Left ventricle myocardium inferior (tissue), 1 donor: Measurements from ENCODE around the gene FARS2. TPM values are rescaled to one million over a fixed set of nuclear protein-coding genes. Genes with fewer than 3 reads are reported as not detected.

ENCODE experiments used
- DNase-seq: peaks from one replicate; pipeline ENCODE4 v3.0.0-alpha.2; 2020
- H3K27ac ChIP-seq: fragments of 200-600 bp; replicated peaks from 2 replicates; pipeline ENCODE4 v1.8.0; 2021
- H3K27me3 ChIP-seq: fragments of 200-600 bp; 2 replicates; pipeline ENCODE4 v1.8.0; 2021; ENCODE audit warnings: low read depth
- H3K36me3 ChIP-seq: fragments of 200-600 bp; 2 replicates; pipeline ENCODE4 v1.8.0; 2021
- H3K4me1 ChIP-seq: fragments of 200-600 bp; 2 replicates; pipeline ENCODE4 v1.8.0; 2021
- H3K4me3 ChIP-seq: fragments of 200-600 bp; 2 replicates; pipeline ENCODE4 v1.8.0; 2021; ENCODE audit warnings: mild to moderate bottlenecking, moderate library complexity
- H3K9me3 ChIP-seq: fragments of 200-600 bp; replicated peaks from 2 replicates; pipeline ENCODE4 v1.8.0; 2021
- intact Hi-C: fragments of 100-400 bp; cut with micrococcal nuclease; formaldehyde crosslinking; loops from one replicate; pipeline ENCODE4 v1.11.0; 2022
- total RNA-seq: library from RNA; stranded (reverse); fragmentation: NEBNext Ultra II Directional; extraction: Animal tissue kit (Norgen Biotek cat#: 25700); gene quantifications from one replicate; pipeline ENCODE4 v1.2.1, GENCODE V29; 2021
- TF ChIP-seq, protein P1 (sequence below): fragments of 200-600 bp; IDR thresholded peaks from 2 replicates; pipeline ENCODE4 v1.8.0; 2021; ENCODE audit warnings: antibody characterized with exemption, mild to moderate bottlenecking, borderline replicate concordance
- donor health status: DM: no; HTN: yes; CAD: no; lungs with severe emphysema.

FARS2 gene
- total RNA-seq, 1 donor from 2014 or later: 16.7 TPM

DNA sequence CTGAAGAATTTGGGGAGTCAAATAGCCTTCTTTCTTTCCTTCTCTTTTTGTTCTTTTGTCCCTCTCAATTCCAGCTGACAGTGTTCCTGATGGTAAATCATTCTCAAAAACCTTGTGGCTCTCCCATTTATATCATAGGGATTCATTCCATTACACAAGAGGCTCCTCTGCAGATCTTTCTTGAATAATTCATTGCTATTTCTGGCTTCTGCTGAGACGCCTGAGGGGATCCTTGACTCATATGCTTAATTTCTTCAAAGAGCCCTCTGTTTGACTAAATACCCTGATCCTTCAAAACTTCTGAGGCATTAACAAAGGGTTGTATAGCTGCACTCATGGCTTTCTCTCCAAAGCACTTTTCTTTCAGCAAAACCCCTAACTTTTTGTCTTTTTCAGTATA is 289.3 kb downstream of the FARS2 start:
- intact Hi-C loops: no loop called here
- no peaks in the 10 kb centered on the region for H3K4me1 ChIP-seq
- H3K4me3 ChIP-seq: no peak overlapping the region
- no peak for DNase-seq
- H3K36me3 ChIP-seq: peaks cover 24% of the 10 kb centered on the region
- TF ChIP-seq, protein P1, sequence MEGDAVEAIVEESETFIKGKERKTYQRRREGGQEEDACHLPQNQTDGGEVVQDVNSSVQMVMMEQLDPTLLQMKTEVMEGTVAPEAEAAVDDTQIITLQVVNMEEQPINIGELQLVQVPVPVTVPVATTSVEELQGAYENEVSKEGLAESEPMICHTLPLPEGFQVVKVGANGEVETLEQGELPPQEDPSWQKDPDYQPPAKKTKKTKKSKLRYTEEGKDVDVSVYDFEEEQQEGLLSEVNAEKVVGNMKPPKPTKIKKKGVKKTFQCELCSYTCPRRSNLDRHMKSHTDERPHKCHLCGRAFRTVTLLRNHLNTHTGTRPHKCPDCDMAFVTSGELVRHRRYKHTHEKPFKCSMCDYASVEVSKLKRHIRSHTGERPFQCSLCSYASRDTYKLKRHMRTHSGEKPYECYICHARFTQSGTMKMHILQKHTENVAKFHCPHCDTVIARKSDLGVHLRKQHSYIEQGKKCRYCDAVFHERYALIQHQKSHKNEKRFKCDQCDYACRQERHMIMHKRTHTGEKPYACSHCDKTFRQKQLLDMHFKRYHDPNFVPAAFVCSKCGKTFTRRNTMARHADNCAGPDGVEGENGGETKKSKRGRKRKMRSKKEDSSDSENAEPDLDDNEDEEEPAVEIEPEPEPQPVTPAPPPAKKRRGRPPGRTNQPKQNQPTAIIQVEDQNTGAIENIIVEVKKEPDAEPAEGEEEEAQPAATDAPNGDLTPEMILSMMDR: no peak
- H3K9me3 ChIP-seq: peaks cover 17% of the 10 kb centered on the region
- no peak overlapping the region for H3K27ac ChIP-seq
- H3K27me3 ChIP-seq: no peaks in the 10 kb centered on the region

DNA sequence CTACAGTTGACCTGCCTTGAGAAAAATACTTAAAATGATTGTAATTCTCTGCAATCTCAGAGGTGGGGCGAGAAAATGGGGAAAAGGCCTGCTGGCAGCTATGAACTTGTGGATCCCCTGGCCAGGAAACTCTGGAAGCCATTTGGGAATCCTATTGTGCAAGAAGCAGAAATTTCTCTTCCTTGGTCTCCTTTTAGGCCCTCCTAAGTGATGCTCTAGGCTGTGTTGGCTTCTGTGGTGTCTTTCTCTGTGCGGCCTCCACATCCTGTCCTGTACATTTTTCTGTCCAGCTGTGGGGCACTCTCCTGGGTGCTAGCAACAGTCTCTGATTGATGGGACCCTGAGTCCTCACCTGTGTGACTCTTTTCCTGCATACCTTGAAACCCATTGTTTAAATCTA is 290.9 kb downstream of the FARS2 start:
- Histone ChIP-seq H3K27ac (no peak overlapping the region), H3K27me3 (no peaks in the 10 kb centered on the region), H3K4me3 (no peak overlapping the region), H3K9me3 (peaks cover 17% of the 10 kb centered on the region), H3K36me3 (peaks cover 17% of the 10 kb centered on the region), H3K4me1 (no peaks in the 10 kb centered on the region)
- no peak for DNase-seq
- intact Hi-C loops: no loop called here
- TF ChIP-seq, protein P1: no peak

DNA sequence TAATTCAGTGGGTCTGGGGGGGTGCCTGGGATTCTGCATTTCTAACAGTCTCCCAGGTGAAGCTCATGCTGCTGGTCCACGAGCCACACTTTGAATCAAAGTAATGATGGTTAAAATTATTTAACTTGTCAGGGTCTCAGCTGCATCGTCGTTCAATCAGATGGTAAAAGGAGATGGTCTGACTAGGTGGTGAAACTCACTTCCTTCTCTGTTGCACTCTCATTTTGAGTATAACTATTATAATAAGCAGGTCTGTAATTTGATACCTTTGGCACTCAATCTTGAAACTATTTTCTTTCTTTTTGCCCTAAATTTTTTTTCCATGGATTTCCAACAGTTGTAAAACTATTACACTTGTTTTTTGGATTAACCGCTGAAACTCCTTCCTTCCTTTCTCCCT is 292.5 kb downstream of the FARS2 start:
- Histone ChIP-seq H3K27me3 (no peaks in the 10 kb centered on the region), H3K4me3 (no peak overlapping the region), H3K36me3 (peaks cover 7% of the 10 kb centered on the region), H3K4me1 (no peaks in the 10 kb centered on the region), H3K9me3 (peaks cover 17% of the 10 kb centered on the region), H3K27ac (no peak overlapping the region)
- intact Hi-C loops: no loop called here
- TF ChIP-seq, protein P1: no peak
- DNase-seq: no peak

DNA sequence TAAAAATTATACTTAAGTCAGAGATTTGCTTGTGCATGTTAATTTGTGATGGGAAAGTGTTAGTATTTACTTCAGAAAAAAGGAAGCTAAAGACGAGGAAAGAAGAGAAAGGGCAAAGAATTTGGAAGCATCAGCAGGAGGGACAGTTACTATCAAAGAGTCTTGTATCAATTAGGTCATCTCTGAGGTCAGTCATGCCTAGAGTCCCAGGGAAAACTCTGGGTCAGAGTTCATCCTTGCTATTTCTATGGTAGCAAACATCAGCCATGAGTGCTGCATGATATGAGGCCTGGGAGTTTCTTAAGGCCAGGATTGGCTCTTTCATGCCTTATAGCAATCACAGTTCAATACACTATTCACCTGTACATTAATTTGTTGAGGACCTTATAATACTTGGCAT is 292.9 kb downstream of the FARS2 start:
- no peak for DNase-seq
- no peak overlapping the region for H3K4me3 ChIP-seq
- no peak overlapping the region for H3K27ac ChIP-seq
- H3K36me3 ChIP-seq: peaks cover 7% of the 10 kb centered on the region
- TF ChIP-seq, protein P1: no peak
- intact Hi-C loops: no loop called here
- no peaks in the 10 kb centered on the region for H3K4me1 ChIP-seq
- H3K9me3 ChIP-seq: peaks cover 17% of the 10 kb centered on the region
- no peaks in the 10 kb centered on the region for H3K27me3 ChIP-seq

DNA sequence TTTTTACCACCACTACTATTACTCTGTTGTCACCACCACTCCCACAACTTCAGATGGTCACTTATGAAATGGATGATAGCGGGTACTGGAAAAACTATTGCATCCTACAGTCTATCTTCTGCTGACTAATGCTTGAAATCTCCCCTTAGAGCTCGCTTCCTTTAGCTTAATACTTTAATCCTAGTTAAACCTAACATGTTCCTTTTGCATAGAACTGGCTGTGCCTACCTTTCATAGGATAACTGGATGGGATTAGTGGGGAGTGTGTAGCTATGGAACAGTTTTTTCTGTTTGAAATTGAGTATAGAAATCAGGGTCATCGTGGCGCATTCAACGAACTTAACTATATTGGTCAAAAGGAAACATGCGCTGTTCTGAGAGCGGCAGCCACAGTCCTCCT is 294.7 kb downstream of the FARS2 start:
- no peaks in the 10 kb centered on the region for H3K27me3 ChIP-seq
- intact Hi-C loops: no loop called here

More for the DNA sequence above, 294.7 kb downstream of the FARS2 start:
- H3K4me1 ChIP-seq: no peaks in the 10 kb centered on the region
- DNase-seq: no peak
- no peak overlapping the region for H3K27ac ChIP-seq
- no peaks in the 10 kb centered on the region for H3K36me3 ChIP-seq
- TF ChIP-seq, protein P1: no peak
- peaks cover 3% of the 10 kb centered on the region for H3K9me3 ChIP-seq
- H3K4me3 ChIP-seq: no peak overlapping the region
